CD4-positive, alpha-beta T cell treated with Interleukin-1 beta for 1 hour (primary cell): ENCODE data around the gene MARK3.
A peak's percentile ranks its signal among the peaks of the same experiment; 100 is the strongest.

Source experiments
- DNase-seq, 2 donors: peaks; one replicate each; pipeline ENCODE4 v3.0.0-alpha.2; 2020 to 2022

Gene MARK3

DNA sequence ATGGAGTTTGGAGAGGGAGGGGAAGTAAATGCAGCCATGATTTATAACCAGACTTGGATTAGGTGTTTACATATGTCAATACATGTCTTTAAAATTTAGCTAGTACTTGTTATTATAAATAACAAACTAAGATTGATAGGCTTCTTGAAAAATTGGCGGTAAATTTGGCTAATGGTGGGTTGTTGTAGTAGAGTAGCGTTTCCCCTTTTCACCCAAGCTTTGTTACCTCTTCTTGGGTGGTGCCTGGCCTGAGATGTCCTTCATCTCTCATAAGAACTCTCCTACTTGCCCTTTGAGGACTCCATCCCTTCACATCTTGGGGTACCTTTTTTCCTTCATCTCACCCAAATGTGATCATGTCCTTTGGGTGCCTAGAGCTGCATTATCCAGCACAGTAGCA lies 11.2 kb downstream of the MARK3 start:
- DNase-seq, result no peak

GRCh38 chr14:103398427-103399195 lies 13.4 kb downstream of the MARK3 start:
- no peak for DNase-seq

- no peak for DNase-seq
Measured at GRCh38 chr14:103400537-103400936, 15.3 kb downstream of the MARK3 start.

GRCh38 chr14:103401223-103402214 lies 16.3 kb downstream of the MARK3 start:
- DNase-seq, result no peak

DNA sequence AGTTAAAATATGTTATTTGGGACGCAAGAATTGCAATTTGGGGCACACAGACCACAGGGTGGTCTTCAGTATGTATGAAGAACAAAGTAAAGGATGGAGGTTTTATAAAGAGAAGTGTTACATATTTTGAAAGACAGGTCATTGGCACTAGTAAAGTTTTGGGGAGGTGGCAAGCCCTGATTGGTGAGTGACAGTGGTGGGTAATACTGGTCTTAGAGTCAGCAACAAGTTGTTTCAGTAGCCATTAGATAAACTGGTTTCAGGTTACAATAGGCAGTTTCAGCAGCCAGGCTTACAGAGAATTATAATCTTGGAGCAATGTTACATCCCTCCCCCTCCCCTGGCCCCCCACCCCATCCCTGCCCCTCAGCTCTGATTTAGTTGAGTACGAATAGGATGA lies 17.5 kb downstream of the MARK3 start:
- no peak for DNase-seq

DNA sequence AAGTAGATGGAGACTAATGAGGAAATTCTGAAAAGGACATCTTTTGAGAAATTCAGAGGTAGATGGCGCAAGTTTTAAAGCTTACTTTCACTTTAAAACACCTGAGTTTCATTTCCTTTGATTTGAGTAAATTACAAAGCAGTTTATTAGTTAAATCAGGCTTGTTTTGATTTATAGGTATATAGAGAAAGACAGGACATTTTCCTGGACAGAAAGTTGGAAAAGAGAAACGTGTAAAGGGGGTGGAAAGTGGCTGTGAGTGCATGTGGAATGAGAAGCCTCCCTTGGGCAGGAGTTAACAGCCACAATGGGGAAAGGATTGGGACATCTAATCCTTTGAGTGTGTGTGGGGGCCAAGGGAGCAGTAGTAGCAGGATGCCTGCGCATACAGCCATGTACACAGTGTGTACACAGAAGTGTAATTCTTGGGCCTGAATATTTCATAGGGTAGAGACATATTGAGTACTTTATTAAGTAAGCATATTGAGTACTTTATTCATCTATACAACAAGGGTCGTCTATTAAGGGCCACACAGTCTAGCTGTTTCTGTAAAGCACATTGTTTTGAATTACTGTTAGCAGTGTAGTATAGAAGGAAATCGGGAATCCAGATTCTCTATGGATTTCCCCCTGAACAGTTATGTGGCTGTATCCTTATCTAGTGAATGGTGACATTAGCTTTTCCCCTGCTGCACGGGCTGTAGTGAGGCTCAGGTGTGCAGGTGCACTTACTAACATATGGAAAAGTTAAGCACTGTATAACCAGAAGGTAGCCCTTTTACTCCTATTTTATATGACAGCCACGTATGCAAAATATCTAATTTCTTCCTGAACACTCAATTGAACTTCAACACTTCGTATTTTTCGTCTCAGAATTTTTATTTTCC lies 19.1 kb downstream of the MARK3 start:
- no peak for DNase-seq

GRCh38 chr14:103404920-103405319 lies 19.7 kb downstream of the MARK3 start:
- no peak for DNase-seq

DNA sequence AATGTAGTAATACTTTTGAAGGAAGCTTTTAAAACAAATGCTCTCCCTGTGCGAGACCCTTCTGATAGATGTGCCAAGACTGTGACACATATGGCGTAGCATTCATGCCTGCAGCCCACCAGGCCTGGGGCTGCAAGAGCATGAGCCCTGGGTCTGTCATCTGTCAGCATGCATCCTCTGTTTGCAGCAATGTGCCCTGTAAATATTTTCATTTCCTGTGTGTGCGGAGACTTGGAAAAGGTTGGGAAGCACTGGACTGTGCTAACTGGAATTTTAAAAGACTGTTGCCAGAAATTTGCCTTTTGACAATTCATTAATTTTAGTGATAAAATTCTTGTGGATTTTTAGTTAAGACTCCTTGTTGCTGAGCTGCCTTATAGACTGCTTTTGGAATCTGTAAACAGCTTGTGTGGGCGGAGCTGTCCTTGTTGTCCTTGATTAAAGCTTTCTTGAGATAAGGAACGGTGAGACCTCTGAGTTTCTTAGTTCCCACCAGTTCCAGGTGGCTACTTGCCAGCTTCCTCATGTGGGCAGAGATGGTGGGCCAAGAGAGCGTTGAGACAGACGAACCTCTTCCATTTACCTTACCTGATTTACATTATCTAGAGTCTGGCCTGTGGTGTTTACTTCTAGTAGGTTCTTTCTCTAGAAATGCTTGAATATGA lies 23.4 kb downstream of the MARK3 start:
- DNase-seq, result no peak

- DNase-seq, result no peak
Measured at GRCh38 chr14:103416916-103417315, 31.7 kb downstream of the MARK3 start.

DNA sequence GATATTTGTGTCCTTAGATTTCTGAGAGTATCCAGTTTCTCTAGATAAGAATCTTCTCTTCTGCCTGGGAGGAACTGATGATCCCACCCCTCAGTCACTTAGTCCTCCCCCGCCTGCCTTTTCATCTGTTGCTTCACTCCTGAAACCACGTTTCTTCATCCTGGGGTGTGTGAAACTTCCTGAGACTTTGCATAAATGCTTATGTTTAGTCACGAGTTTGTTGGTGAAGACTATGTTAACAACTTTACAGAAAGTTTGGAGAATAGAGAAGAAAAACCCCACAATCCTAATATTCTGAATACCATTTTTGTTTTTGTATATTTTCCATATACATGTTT lies 33.2 kb downstream of the MARK3 start:
- peak in 1 of 2 donors; percentile 41 for DNase-seq

DNA sequence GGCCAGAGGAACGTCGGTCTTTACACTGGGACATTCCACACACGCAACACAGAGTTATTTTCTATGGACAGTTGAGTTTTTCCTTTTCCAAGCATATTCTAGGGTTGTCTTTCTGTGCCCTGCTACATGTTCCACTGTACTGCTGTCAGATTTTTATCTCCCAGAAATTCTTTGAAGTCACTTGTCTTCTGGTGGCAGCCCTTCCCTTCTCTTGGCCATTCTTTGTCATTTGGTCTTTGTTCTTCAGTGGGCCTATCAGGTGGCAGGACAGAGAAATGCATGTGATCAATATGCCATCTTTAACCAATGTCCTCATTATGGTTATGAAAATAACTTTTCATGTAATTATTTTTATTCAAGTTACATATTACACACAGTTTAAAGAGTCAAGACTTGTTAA lies 36.3 kb downstream of the MARK3 start:
- DNase-seq, result no peak

GRCh38 chr14:103423050-103423461 lies 37.8 kb downstream of the MARK3 start:
- DNase-seq, result no peak

- DNase-seq, result peak; percentile 15 to 49
Measured at GRCh38 chr14:103427485-103428443, 42.5 kb downstream of the MARK3 start.

DNA sequence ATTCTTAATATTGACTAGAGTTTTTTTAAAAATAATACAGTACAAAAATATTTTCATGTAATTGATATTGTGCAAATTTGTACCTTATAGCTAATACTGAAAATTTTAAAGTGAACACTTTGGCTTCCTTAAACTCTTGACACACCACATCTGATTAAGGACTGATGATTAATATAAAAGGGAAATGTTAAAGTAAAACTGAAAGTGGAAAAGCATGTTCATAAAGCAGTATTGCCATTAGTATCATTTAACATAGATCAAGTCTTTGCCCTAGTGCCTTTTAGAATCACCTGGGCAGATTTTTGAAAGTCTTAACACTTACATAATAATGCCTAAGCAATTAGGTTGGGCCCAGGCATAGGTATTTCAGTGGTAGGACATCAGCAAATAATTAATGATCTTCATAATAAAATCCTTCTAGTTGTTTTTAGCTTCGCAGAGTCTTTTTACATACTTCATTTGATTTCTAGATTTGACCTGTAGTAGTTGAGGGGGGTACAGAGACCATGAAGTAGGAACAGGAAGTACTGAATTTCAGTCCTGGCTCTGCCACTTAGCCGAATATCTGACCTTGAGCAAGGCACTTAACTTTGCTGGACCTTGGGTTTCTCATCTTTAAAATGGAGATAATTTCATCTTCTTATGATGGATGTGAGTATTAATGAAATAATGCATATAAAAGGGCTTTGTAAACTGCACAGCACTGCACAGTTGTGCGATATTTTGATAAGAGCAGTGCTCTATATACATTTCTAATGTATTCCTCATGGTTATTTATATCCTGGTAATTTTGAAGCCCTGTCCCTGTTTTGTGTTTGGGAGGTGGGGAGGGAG lies 43.7 kb downstream of the MARK3 start:
- DNase-seq, result no peak

GRCh38 chr14:103430358-103430757 lies 45.1 kb downstream of the MARK3 start:
- DNase-seq, result no peak

DNA sequence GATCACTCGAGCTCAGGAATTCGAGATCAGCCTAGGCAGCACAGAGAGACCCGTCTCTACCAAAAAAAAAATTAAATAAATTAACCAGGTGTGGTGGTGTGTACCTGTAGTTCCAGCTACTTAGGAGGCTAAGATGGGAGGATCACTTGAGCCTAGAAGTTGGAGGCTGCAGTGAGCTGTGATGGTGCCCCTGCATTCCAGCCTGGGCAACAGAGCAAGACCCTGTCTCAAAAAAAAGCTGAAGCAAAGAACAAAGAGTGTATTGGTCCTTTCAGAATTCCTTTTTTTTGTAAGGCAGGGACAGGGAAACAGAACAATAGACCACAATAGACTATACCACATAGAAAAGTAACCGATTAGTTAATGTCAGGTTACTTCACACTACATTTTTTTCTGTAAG lies 47.4 kb downstream of the MARK3 start:
- no peak for DNase-seq

DNA sequence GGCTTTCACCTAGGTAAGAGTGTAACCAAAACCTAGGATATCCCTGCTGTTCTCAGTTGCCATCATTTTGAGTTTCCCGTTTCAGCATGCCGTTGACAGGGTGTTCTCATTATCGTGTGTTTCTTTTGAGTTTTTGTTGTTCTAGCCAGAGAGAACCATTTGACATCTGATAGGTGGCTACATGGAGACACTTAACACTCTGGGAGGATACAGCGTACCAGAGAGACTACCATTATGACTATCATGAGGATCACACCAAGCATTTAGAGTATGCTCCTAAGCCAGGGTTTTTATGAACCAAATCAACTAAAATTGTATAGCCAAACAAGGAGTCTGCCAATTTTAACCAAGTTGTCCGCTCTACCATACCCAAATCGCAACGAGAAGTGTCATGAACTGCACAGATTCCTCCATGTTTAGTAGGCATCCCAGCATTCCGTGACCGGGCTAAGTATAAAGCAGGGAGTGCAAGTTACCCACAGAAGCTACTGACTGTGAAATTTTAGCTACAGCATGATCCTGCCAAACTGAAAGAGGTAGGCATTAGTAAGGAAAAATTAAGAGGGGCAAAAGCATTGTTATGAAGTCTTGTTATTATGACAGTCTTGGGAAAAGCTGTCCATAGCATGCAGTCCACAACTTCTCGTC lies 48.8 kb downstream of the MARK3 start:
- no peak for DNase-seq

- no peak for DNase-seq
Measured at GRCh38 chr14:103434868-103435442, 49.7 kb downstream of the MARK3 start.

DNA sequence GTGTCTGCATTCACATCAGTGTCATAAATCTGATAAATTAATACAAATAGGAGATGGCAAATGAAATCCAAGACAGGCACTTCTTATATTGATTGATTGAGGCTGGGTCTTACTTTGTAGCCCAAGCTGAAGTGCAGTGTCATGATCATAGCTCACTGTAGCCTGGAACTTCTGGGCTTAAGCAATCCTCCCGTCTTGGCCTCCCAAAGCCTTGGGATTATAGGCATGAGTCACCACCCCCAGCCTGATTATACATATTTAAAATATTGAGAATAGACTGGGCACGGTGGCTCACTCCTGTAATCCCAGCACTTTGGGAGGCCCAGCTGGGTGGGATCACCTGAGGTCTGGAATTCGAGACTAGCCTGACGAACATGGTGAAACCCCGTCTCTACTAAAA lies 51.3 kb downstream of the MARK3 start:
- DNase-seq, result no peak
